K562 (cell line): ENCODE data around the gene NCF2. TPM values are rescaled to one million over a fixed set of nuclear protein-coding genes. Genes with fewer than 3 reads are reported as not detected.

ENCODE experiments used
- CREB1 ChIP-seq, 2 experiments: sonication (generic) in 1 of 2; formaldehyde crosslinking in 1 of 2; IDR thresholded peaks; 2 replicates each; pipeline versions ENCODE4 v1.6.1 to v1.8.0; 2012 to 2022; ENCODE audit warnings: inconsistent platforms in 1 of 2, mild to moderate bottlenecking in 1 of 2, missing genetic modification reagents in 1 of 2, moderate library complexity in 1 of 2
- ETS2 ChIP-seq: IDR thresholded peaks from 2 replicates; pipeline ENCODE4 v1.6.1; 2016; ENCODE audit warnings: borderline replicate concordance, missing genetic modification characterization, mild to moderate bottlenecking, moderate library complexity, missing compliant biosample characterization; ENCODE audit not compliant: poor library complexity, severe bottlenecking
- GTF2F1 ChIP-seq: IDR thresholded peaks from 2 replicates; pipeline ENCODE4 v1.6.1; 2011; ENCODE audit warnings: low read depth, low read length, improper control_type of control experiment
- HDAC1 ChIP-seq, 2 experiments: fragments of 450-650 bp; IDR thresholded peaks; 2 replicates each; pipeline ENCODE4 v1.6.1; 2016 to 2017; ENCODE audit warnings: inconsistent platforms in 1 of 2, mild to moderate bottlenecking in 1 of 2, moderate library complexity in 1 of 2
- HDAC8 ChIP-seq: fragments of 450-650 bp; IDR thresholded peaks from 2 replicates; pipeline ENCODE4 v1.6.1; 2016; ENCODE audit warnings: mild to moderate bottlenecking, missing genetic modification characterization, moderate library complexity, missing compliant biosample characterization
- HIVEP1 ChIP-seq: fragments of 250-450 bp; sonication (Bioruptor Pico); IDR thresholded peaks from 2 replicates; pipeline ENCODE4 v1.4.0; 2020; ENCODE audit warnings: mild to moderate bottlenecking
- JUNB ChIP-seq: fragments of 450-650 bp; formaldehyde crosslinking; conservative IDR thresholded peaks from 2 replicates; pipeline ENCODE4 v1.4.0; 2020; ENCODE audit warnings: mild to moderate bottlenecking
- KDM2B ChIP-seq: fragments of 250-450 bp; sonication (Bioruptor Pico); IDR thresholded peaks from 2 replicates; pipeline ENCODE4 v1.8.0; 2021; ENCODE audit warnings: mild to moderate bottlenecking, moderate library complexity
- MEF2D ChIP-seq: conservative IDR thresholded peaks from 2 replicates; pipeline ENCODE4 v1.6.1; 2016; ENCODE audit warnings: low read depth, missing genetic modification characterization, missing compliant biosample characterization
- MLLT1 ChIP-seq, 2 experiments: fragments of 450-650 bp; IDR thresholded peaks; 2 replicates each; pipeline ENCODE4 v1.6.1; 2016
- NR0B1 ChIP-seq: fragments of 450-650 bp; IDR thresholded peaks from one replicate; pipeline ENCODE4 v1.6.1; 2018; ENCODE audit warnings: mild to moderate bottlenecking, moderate library complexity; ENCODE audit not compliant: partially characterized antibody
- POLR2H ChIP-seq: IDR thresholded peaks from 2 replicates; pipeline ENCODE4 v1.6.1; 2016; ENCODE audit warnings: missing genetic modification characterization, low read depth, mild to moderate bottlenecking, control low read depth, missing compliant biosample characterization, moderate library complexity
- POLR3G ChIP-seq: IDR thresholded peaks from 2 replicates; pipeline ENCODE4 v1.6.1; 2011; ENCODE audit not compliant: insufficient read length, insufficient replicate concordance; ENCODE audit errors: extremely low read depth
- SIX5 ChIP-seq, 2 experiments: IDR thresholded peaks; 2 replicates each; pipeline ENCODE4 v1.6.1; 2011; ENCODE audit warnings: low read length in 2 of 2, borderline replicate concordance in 1 of 2, low read depth in 1 of 2, mild to moderate bottlenecking in 1 of 2, moderate library complexity in 1 of 2; ENCODE audit not compliant: insufficient read depth in 1 of 2
- TARDBP ChIP-seq: fragments of 450-650 bp; IDR thresholded peaks from 2 replicates; pipeline ENCODE4 v1.6.1; 2016
- YBX1 ChIP-seq: fragments of 450-650 bp; IDR thresholded peaks from 2 replicates; pipeline ENCODE4 v1.7.1; 2016; ENCODE audit warnings: mild to moderate bottlenecking
- ZNF134 ChIP-seq: fragments of 250-450 bp; sonication (Bioruptor Pico); conservative IDR thresholded peaks from 2 replicates; pipeline ENCODE4 v1.4.0; 2020
- ZNF24 ChIP-seq: fragments of 450-650 bp; IDR thresholded peaks from 2 replicates; pipeline ENCODE4 v1.6.1; 2016
- ZNF551 ChIP-seq: fragments of 250-450 bp; sonication (Bioruptor Pico); IDR thresholded peaks from 2 replicates; pipeline ENCODE4 v1.5.0; 2021; ENCODE audit warnings: mild to moderate bottlenecking, moderate library complexity
- ZNF766 ChIP-seq: fragments of 200-800 bp; sonication (Bioruptor generic); conservative IDR thresholded peaks from 2 replicates; pipeline ENCODE4 v1.6.1; 2016; ENCODE audit warnings: missing genetic modification characterization, missing compliant biosample characterization
- polyA plus RNA-seq, 8 experiments: library from polyadenylated mRNA; depleted of rRNA in 4 of 8; stranded (reverse) in 5 of 8; unstranded in 3 of 8; fragments of >200 nt; fragmentation: Nextera tagmentation in 2 of 8; fragmentation: Illumina TruSeq in 1 of 8; extraction: Ambion mirVana in 2 of 8; extraction: Trizol in 1 of 8; gene quantifications; 2 replicates each; pipeline versions ENCODE4 v1.2.1 to v1.2.3, GENCODE V29; 2011 to 2014; ENCODE audit warnings: inconsistent platforms in 1 of 8, missing spikeins in 1 of 8
- total RNA-seq, 7 experiments: library from RNA; depleted of rRNA in 6 of 7; stranded (reverse); fragments of >200 nt in 6 of 7; fragmentation: Illumina TruSeq in 2 of 7; extraction: Trizol in 2 of 7; gene quantifications; 2 replicates each; pipeline versions ENCODE4 v1.2.1 to v1.2.3, GENCODE V29; 2011 to 2021; ENCODE audit warnings: low replicate concordance in 1 of 7
- TF ChIP-seq, protein P1 (sequence below): sonication (generic); formaldehyde crosslinking; IDR thresholded peaks from 2 replicates; pipeline ENCODE4 v1.8.0; 2023; ENCODE audit warnings: mild to moderate bottlenecking, missing genetic modification reagents
- TF ChIP-seq, protein P2 (sequence below): fragments of 450-650 bp; IDR thresholded peaks from 2 replicates; pipeline ENCODE4 v1.6.1; 2017; ENCODE audit warnings: antibody characterized with exemption

The NCF2 gene
- total and polyA plus RNA-seq, 9 of the 15 experiments (the other 6 are each of a cell fraction or from before 2014, with no cell fraction given), result 0.07 to 0.54 (median 0.16) TPM; not detected in 3

DNA sequence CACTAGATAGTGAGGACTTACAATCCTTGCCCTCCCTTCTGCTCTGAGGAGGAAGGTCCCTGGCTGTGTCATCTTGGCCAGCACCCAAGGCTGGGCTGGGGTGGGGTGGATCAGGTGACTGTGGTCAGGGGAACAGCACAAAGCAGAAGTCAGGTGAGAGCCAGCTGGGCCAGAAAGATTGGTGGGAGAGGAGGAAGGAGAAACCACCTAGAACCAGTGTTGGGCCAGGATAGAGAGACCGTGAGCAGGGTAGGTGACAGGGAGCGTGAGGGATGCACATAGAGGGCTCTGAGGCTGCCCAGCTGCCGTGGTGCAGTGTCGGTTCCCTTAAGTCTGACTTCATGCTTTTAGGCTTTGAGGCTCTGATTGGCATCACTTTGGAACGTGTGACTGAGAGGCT lies 22.7 kb downstream of the NCF2 start (continued):
- TF ChIP-seq, protein P1, sequence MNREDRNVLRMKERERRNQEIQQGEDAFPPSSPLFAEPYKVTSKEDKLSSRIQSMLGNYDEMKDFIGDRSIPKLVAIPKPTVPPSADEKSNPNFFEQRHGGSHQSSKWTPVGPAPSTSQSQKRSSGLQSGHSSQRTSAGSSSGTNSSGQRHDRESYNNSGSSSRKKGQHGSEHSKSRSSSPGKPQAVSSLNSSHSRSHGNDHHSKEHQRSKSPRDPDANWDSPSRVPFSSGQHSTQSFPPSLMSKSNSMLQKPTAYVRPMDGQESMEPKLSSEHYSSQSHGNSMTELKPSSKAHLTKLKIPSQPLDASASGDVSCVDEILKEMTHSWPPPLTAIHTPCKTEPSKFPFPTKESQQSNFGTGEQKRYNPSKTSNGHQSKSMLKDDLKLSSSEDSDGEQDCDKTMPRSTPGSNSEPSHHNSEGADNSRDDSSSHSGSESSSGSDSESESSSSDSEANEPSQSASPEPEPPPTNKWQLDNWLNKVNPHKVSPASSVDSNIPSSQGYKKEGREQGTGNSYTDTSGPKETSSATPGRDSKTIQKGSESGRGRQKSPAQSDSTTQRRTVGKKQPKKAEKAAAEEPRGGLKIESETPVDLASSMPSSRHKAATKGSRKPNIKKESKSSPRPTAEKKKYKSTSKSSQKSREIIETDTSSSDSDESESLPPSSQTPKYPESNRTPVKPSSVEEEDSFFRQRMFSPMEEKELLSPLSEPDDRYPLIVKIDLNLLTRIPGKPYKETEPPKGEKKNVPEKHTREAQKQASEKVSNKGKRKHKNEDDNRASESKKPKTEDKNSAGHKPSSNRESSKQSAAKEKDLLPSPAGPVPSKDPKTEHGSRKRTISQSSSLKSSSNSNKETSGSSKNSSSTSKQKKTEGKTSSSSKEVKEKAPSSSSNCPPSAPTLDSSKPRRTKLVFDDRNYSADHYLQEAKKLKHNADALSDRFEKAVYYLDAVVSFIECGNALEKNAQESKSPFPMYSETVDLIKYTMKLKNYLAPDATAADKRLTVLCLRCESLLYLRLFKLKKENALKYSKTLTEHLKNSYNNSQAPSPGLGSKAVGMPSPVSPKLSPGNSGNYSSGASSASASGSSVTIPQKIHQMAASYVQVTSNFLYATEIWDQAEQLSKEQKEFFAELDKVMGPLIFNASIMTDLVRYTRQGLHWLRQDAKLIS (CRISPR knock-in tag), result peak; percentile 40; the same call in 1 of the 2 replicates
- TF ChIP-seq NR0B1 (no peak), ZNF766 (CRISPR knock-in tag) (peak; percentile 89), HIVEP1 (CRISPR knock-in tag) (no peak), JUNB (CRISPR knock-in tag) (no peak), ZNF134 (no peak), ZNF551 (no peak), GTF2F1 (no peak), POLR3G (no peak), SIX5 (IDR thresholded peaks at IDR 0.05; ENCODE audit: borderline replicate concordance in 1 of 2, insufficient read depth in 1 of 2, low read depth in 1 of 2, low read length in 2 of 2) (no peak), ETS2 (tag) (no peak), MEF2D (no peak), HDAC1 (IDR thresholded peaks at IDR 0.05) (peak in 1 of 2 experiments; percentile 67; a peak in 2 of 4 replicates), ZNF24 (no peak), HDAC8 (tag) (no peak), POLR2H (tag) (no peak), KDM2B (CRISPR knock-in tag) (no peak), YBX1 (no peak), MLLT1 (IDR thresholded peaks at IDR 0.05) (peak in 1 of 2 experiments; percentile 94; a peak in 2 of 4 replicates), CREB1 (IDR thresholded peaks at IDR 0.05) (no peak), CREB1 (CRISPR knock-in tag; IDR thresholded peaks at IDR 0.05) (0 out of 2 replicates have a peak, but pooled peaks have one; percentile 19), TARDBP (no peak)
- TF ChIP-seq, protein P2, sequence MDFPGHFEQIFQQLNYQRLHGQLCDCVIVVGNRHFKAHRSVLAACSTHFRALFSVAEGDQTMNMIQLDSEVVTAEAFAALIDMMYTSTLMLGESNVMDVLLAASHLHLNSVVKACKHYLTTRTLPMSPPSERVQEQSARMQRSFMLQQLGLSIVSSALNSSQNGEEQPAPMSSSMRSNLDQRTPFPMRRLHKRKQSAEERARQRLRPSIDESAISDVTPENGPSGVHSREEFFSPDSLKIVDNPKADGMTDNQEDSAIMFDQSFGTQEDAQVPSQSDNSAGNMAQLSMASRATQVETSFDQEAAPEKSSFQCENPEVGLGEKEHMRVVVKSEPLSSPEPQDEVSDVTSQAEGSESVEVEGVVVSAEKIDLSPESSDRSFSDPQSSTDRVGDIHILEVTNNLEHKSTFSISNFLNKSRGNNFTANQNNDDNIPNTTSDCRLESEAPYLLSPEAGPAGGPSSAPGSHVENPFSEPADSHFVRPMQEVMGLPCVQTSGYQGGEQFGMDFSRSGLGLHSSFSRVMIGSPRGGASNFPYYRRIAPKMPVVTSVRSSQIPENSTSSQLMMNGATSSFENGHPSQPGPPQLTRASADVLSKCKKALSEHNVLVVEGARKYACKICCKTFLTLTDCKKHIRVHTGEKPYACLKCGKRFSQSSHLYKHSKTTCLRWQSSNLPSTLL, result no peak
